Measurements from ENCODE around the gene NFATC2.

DNA sequence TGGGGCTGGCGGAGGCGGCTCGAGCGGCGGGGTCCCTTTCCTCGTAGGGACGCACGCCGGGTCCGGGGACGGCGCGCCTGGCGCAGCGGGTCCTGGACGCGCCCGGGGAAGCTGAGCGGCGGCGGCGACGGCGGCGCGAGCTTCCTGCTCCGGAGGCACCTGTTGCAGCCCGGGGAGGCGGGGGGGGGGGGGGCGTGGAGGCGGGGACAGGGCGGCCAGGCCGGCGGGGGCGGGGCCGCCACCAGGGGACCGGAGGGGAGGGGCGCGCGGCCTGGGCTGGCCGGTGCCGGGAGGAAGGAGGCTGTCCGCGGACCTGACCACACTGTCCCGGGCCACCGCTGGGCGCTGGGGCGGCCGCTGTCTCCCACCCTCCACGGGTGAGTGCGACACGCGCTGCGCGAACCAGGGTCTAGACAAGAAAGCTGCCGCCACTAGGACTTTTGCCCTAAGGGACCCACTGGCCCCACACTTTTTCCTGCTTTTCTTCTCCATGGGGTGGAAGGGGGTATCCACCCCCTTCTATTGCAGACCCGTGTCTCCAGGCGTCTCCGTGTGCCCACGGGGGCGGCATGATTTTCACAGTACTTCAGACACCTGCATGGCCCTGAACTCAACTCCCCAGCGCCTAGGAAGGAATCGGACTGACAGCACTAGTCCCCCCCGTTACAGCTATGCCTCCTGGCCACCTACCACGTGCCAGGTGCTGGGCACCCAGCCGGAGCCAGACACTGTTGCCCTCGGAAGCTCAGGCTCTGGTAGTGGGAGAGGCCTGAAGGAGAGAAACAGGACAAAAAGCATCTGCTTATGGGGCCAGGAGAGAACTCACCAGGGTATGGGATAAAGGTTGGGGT is at the start of gene NFATC2:
- TF ChIP-seq CTCF (tag by site-specific recombination; IDR thresholded peaks at IDR 0.05) (no peak), MZF1 (tag by site-specific recombination; IDR thresholded peaks at IDR 0.05; ENCODE audit: borderline replicate concordance) (no peak)
- TF ChIP-seq, protein P1, sequence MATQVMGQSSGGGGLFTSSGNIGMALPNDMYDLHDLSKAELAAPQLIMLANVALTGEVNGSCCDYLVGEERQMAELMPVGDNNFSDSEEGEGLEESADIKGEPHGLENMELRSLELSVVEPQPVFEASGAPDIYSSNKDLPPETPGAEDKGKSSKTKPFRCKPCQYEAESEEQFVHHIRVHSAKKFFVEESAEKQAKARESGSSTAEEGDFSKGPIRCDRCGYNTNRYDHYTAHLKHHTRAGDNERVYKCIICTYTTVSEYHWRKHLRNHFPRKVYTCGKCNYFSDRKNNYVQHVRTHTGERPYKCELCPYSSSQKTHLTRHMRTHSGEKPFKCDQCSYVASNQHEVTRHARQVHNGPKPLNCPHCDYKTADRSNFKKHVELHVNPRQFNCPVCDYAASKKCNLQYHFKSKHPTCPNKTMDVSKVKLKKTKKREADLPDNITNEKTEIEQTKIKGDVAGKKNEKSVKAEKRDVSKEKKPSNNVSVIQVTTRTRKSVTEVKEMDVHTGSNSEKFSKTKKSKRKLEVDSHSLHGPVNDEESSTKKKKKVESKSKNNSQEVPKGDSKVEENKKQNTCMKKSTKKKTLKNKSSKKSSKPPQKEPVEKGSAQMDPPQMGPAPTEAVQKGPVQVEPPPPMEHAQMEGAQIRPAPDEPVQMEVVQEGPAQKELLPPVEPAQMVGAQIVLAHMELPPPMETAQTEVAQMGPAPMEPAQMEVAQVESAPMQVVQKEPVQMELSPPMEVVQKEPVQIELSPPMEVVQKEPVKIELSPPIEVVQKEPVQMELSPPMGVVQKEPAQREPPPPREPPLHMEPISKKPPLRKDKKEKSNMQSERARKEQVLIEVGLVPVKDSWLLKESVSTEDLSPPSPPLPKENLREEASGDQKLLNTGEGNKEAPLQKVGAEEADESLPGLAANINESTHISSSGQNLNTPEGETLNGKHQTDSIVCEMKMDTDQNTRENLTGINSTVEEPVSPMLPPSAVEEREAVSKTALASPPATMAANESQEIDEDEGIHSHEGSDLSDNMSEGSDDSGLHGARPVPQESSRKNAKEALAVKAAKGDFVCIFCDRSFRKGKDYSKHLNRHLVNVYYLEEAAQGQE (tag by site-specific recombination; IDR thresholded peaks at IDR 0.05): no peak

Measured in HEK293 (cell line).